HCT116 (cell line): ENCODE results near the gene NFKB2. TPM values are rescaled to one million over a fixed set of nuclear protein-coding genes. Genes with fewer than 3 reads are reported as not detected.

Experiments used
- ATAC-seq: fragments of 200-7000 bp; cut with Tn5 transposase; 2 replicates; pipeline ENCODE4 v1.9.1; 2020; ENCODE audit warnings: mild to moderate bottlenecking, moderate library complexity
- BruUV-seq: library from RNA; stranded (reverse); fragments of 400-500 nt; replicated peaks from 2 replicates; lab custom pipeline; 2021; lab: Mats Ljungman, UMichigan
- CTCF ChIA-PET: fragments of 300-600 bp; sonication (Branson Sonifier 250); formaldehyde crosslinking; loops from one replicate; lab custom pipeline; 2021; ENCODE audit warnings: antibody characterized with exemption; lab: Charles Lee
- POLR2A ChIA-PET: fragments of 300-600, 350-600 bp; sonication (Branson Sonifier 250); formaldehyde crosslinking; loops from one replicate; lab custom pipeline; 2021; ENCODE audit warnings: antibody characterized with exemption; lab: Charles Lee
- RAD21 ChIA-PET, 2 experiments: fragments of 300-600 bp; sonication (Branson Sonifier 250); formaldehyde crosslinking; loops; one replicate each; lab custom pipeline; 2023; ENCODE audit warnings: low total read pairs in 2 of 2; ENCODE audit not compliant: uncharacterized antibody in 2 of 2, unreplicated experiment in 2 of 2, low non-redundant PET in 1 of 2; lab: Charles Lee
- DNase-seq: peaks from one replicate; pipeline ENCODE4 v3.0.0-alpha.2; 2010; ENCODE audit warnings: low read depth, low spot score
- H2AFZ ChIP-seq: fragments of 200-600 bp; shearing (Covaris generic), sonication (generic); 2 replicates; pipeline ENCODE4 v1.6.1; 2017; ENCODE audit warnings: low read depth, mixed run types, mixed read lengths, antibody characterized with exemption, low read length; ENCODE audit not compliant: poor library complexity, severe bottlenecking
- H3K27ac ChIP-seq: 2 replicates; pipeline ENCODE4 v1.5.1; 2012; ENCODE audit warnings: low read depth, low read length
- H3K27me3 ChIP-seq: fragments of 200-600 bp; sonication (generic); 2 replicates; pipeline ENCODE4 v1.6.1; 2016; ENCODE audit warnings: mixed run types, low read length, mixed read lengths; ENCODE audit not compliant: insufficient read depth
- H3K36me3 ChIP-seq, 2 experiments: fragments of 200-500 bp in 1 of 2; fragments of 200-600 bp in 1 of 2; sonication (Bioruptor generic) in 1 of 2; sonication (generic) in 1 of 2; 2 replicates each; pipeline versions ENCODE4 v1.5.1 to v1.6.1; 2014 to 2016; ENCODE audit warnings: low read length in 2 of 2, inconsistent platforms in 1 of 2, mixed read lengths in 1 of 2, mixed run types in 1 of 2; ENCODE audit not compliant: insufficient read depth in 2 of 2, control insufficient read depth in 1 of 2
- H3K4me1 ChIP-seq, 2 experiments: fragments of 200-600 bp in 1 of 2; sonication (generic) in 1 of 2; 2 replicates each; pipeline versions ENCODE4 v1.5.1 to v1.6.1; 2012 to 2017; ENCODE audit warnings: low read length in 2 of 2, inconsistent platforms in 1 of 2, mild to moderate bottlenecking in 1 of 2, mixed read lengths in 1 of 2, mixed run types in 1 of 2, moderate library complexity in 1 of 2; ENCODE audit not compliant: insufficient read depth in 2 of 2, control insufficient read depth in 1 of 2
- H3K4me2 ChIP-seq: fragments of 200-600 bp; sonication (generic); 2 replicates; pipeline ENCODE4 v1.6.1; 2017; ENCODE audit warnings: mixed run types, low read length, mixed read lengths
- H3K4me3 ChIP-seq, 2 experiments: fragments of 200-600 bp in 1 of 2; sonication (generic) in 1 of 2; replicated peaks in 1 of 2; 2 replicates each; pipeline ENCODE4 v1.5.1; 2011 to 2016; ENCODE audit warnings: low read length in 2 of 2, control low read depth in 1 of 2, low read depth in 1 of 2, mild to moderate bottlenecking in 1 of 2, mixed read lengths in 1 of 2, mixed run types in 1 of 2
- H3K79me2 ChIP-seq: fragments of 200-600 bp; sonication (generic); 2 replicates; pipeline ENCODE4 v1.6.1; 2017; ENCODE audit warnings: mild to moderate bottlenecking, mixed run types, low read length, moderate library complexity, mixed read lengths; ENCODE audit not compliant: insufficient read depth
- H3K9ac ChIP-seq: fragments of 200-600 bp; sonication (generic); 2 replicates; pipeline ENCODE4 v1.6.1; 2016; ENCODE audit warnings: low read length, mixed read lengths
- H3K9me2 ChIP-seq: fragments of 200-600 bp; sonication (generic), shearing (Covaris generic); 2 replicates; pipeline ENCODE4 v1.6.1; 2017; ENCODE audit warnings: mixed run types, mild to moderate bottlenecking, moderate library complexity; ENCODE audit not compliant: insufficient read depth
- H3K9me3 ChIP-seq, 2 experiments: fragments of 200-500 bp in 1 of 2; fragments of 200-600 bp in 1 of 2; sonication (Bioruptor generic) in 1 of 2; sonication (generic) in 1 of 2; 2 replicates each; pipeline ENCODE4 v1.6.1; 2014 to 2017; ENCODE audit warnings: low read length in 2 of 2, mixed read lengths in 2 of 2, inconsistent platforms in 1 of 2, low read depth in 1 of 2, mild to moderate bottlenecking in 1 of 2, mixed run types in 1 of 2, moderate library complexity in 1 of 2; ENCODE audit not compliant: control insufficient read depth in 1 of 2, insufficient read depth in 1 of 2
- H4K20me1 ChIP-seq: fragments of 200-600 bp; sonication (generic), shearing (Covaris generic); 2 replicates; pipeline ENCODE4 v1.6.1; 2017; ENCODE audit warnings: mixed run types, mild to moderate bottlenecking, moderate library complexity; ENCODE audit not compliant: insufficient read depth
- CBX3 ChIP-seq: IDR thresholded peaks from 2 replicates; pipeline ENCODE4 v1.6.1; 2012; ENCODE audit warnings: low read depth
- EGR1 ChIP-seq: IDR thresholded peaks from 2 replicates; pipeline ENCODE4 v1.6.1; 2012; ENCODE audit warnings: low read depth
- ELF1 ChIP-seq: IDR thresholded peaks from 2 replicates; pipeline ENCODE4 v1.6.1; 2012; ENCODE audit warnings: low read depth, borderline replicate concordance
- EZH2phosphoT487 ChIP-seq: fragments of 200-600 bp; IDR thresholded peaks from 2 replicates; pipeline ENCODE4 v1.6.1; 2018; ENCODE audit warnings: antibody characterized with exemption, borderline replicate concordance
- JUND ChIP-seq: IDR thresholded peaks from 2 replicates; pipeline ENCODE4 v1.6.1; 2012
- POLR2A ChIP-seq: IDR thresholded peaks from 2 replicates; pipeline ENCODE4 v1.7.0; 2011; ENCODE audit warnings: borderline replicate concordance; ENCODE audit not compliant: insufficient read depth, insufficient read length; ENCODE audit errors: extremely low read depth
- POLR2AphosphoS5 ChIP-seq: IDR thresholded peaks from 2 replicates; pipeline ENCODE4 v1.6.1; 2011; ENCODE audit warnings: mild to moderate bottlenecking, low read depth, low read length, moderate library complexity
- SIN3A ChIP-seq: IDR thresholded peaks from 2 replicates; pipeline ENCODE4 v1.6.1; 2012; ENCODE audit warnings: low read depth
- YY1 ChIP-seq: IDR thresholded peaks from 2 replicates; pipeline ENCODE4 v1.6.1; 2011; ENCODE audit warnings: low read length, low read depth, moderate library complexity, mild to moderate bottlenecking; ENCODE audit not compliant: insufficient replicate concordance; ENCODE audit errors: extremely low read depth
- ZBTB33 ChIP-seq: IDR thresholded peaks from 2 replicates; pipeline ENCODE4 v1.6.1; 2011; ENCODE audit warnings: mild to moderate bottlenecking, low read length, moderate library complexity; ENCODE audit not compliant: insufficient replicate concordance; ENCODE audit errors: extremely low read depth
- ZNF274 ChIP-seq: fragments of 200-500 bp; sonication (Bioruptor generic); IDR thresholded peaks from 2 replicates; pipeline ENCODE4 v1.6.1; 2014; ENCODE audit warnings: mild to moderate bottlenecking, low read depth, low read length, inconsistent platforms
- intact Hi-C: fragments of 100-400 bp; cut with micrococcal nuclease; formaldehyde crosslinking; loops from 2 replicates; pipeline ENCODE4 v1.10.0; 2022
- total RNA-seq: library from RNA; stranded (reverse); gene quantifications from one replicate; pipeline ENCODE4 v1.2.1, GENCODE V29; 2021; ENCODE audit not compliant: unreplicated experiment

Gene NFKB2
- total RNA-seq, 1 experiment from 2014 or later, result 115 TPM

GRCh38 chr10:102398172-102399020 is 2.9 kb downstream of the NFKB2 start:
- Histone ChIP-seq H2AFZ (no peak overlapping the region), H3K4me2 (peak overlapping the region; percentile 88), H3K36me3 (peaks cover 11 to 26% of the 10 kb centered on the region in 2 experiments; a peak in 3 of 4 replicates), H4K20me1 (no peaks in the 10 kb centered on the region), H3K4me3 (peak overlapping the region; percentile 45 to 63), H3K27me3 (no peaks in the 10 kb centered on the region), H3K27ac (peak overlapping the region; percentile 52), H3K9me2 (no peaks in the 10 kb centered on the region), H3K9me3 (no peaks in the 10 kb centered on the region), H3K4me1 (peaks cover 24 to 74% of the 10 kb centered on the region in 2 experiments), H3K9ac (peak overlapping the region; percentile 81)
- ChIA-PET POLR2A (interaction anchor here (1.0 to 3.5 kb wide), 6 partner anchors 9 to 229 kb away, joined by 3 to 15 read pairs (median 6); partner anchors contain the start of genes C10orf95 and FBXL15), RAD21 (interaction anchor here (0.7 to 1.3 kb wide), 4 partner anchors 46 to 241 kb away, joined by 3 to 5 read pairs (median 4); no protein-coding TSS in a partner anchor), CTCF (interaction anchor here (0.9 to 9.3 kb wide), 10 partner anchors 7 to 229 kb away, joined by 3 to 154 read pairs (median 9); partner anchors contain the start of genes ELOVL3 and FBXL15)
- intact Hi-C loops, result loop anchor here (1.0 kb wide), 2 partner anchors 169 to 229 kb away; no protein-coding TSS in a partner anchor
- BruUV-seq, result no TSS peak
- no peak for ATAC-seq
- no peak for TF ChIP-seq EGR1
- TF ChIP-seq JUND, result no peak
- TF ChIP-seq CBX3, result no peak
- no peak for TF ChIP-seq ZNF274
- no peak for TF ChIP-seq POLR2AphosphoS5
- no peak for TF ChIP-seq ZBTB33
- TF ChIP-seq ELF1, result no peak
- no peak for TF ChIP-seq EZH2phosphoT487
- no peak for TF ChIP-seq SIN3A
- TF ChIP-seq POLR2A, result no peak
- no peak for TF ChIP-seq YY1
- TF ChIP-seq, all 23 proteins: peak for 0
- DNase-seq, result no peak
- H3K79me2 ChIP-seq, result peaks cover 13% of the 10 kb centered on the region; the same call in 1 of the 2 replicates
